Measurements from ENCODE around the gene ALDH3A2.

DNA sequence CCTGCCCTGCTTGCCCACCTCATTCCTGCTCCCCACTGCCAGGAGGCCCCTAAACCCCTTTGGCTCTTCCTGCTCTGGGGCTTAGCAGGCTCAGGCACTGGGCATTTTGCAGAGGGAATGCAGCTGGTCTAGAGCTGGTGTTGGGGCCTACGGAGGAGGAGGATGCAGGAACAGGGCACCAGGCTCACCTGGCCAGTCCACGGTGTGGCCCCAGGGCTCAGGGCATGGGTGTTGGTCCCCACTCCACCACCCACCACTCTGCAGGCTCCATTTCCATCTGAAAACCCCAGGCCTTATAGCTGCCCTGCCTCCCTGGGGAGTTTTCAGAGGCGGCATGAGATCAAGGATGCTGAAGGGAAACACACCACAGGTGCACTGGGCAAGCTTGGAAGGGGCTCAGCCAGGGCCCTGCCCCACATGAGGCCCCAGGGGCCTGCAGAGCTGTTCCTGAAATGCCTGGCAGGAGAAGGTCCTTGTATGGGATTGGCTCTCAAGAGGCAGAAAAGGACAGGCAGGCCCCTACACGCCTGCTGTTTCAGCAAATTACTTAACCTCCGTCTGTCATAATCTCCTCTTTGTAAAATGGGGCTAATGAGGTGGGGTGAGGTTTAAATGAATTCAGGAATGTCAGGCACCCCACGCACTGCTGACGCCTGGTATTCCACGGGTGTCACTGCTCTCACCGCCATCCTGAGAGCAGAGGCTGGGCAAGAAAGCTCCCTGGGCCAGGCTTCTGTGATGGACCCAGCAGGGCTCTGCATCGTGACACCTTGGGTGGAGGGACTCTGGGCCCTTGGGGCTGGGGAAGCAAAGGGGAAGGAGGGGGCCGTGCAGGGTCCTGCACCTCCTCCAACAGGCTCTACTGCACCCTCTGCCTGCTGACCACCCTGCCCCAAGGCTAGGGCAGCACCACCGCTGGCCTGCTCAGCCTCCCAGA, 58.5 kb downstream of the ALDH3A2 start:
- TF ChIP-seq EZH2phosphoT487 (IDR thresholded peaks at IDR 0.05; ENCODE audit: low read depth, severe bottlenecking, unreplicated experiment): no peak
- TF ChIP-seq CTCF (IDR thresholded peaks at IDR 0.05; ENCODE audit: poor library complexity): no peak
- TF ChIP-seq EZH2 (IDR thresholded peaks at IDR 0.05; ENCODE audit: borderline replicate concordance): no peak

Measured in hepatocyte (in vitro differentiated cells).